SU-DHL-6 (cell line): ENCODE results near the gene ZC3HAV1L.

ENCODE experiments used
- H2AFZ ChIP-seq: fragments of 200-600 bp; sonication (generic); 2 replicates; pipeline ENCODE4 v1.6.1; 2014; ENCODE audit warnings: low read depth, mild to moderate bottlenecking, moderate library complexity, mixed read lengths, antibody characterized with exemption, low read length; ENCODE audit not compliant: severe bottlenecking
- H3F3A ChIP-seq: fragments of 200-600 bp; shearing (Covaris generic); 2 replicates; pipeline ENCODE4 v1.6.0; 2016; ENCODE audit warnings: antibody characterized with exemption, mild to moderate bottlenecking; ENCODE audit not compliant: insufficient read depth
- H3K27ac ChIP-seq: fragments of 200-600 bp; sonication (generic); 2 replicates; pipeline ENCODE4 v1.5.1; 2016; ENCODE audit warnings: low read depth, mild to moderate bottlenecking, low read length, moderate library complexity, mixed read lengths
- H3K27me3 ChIP-seq: fragments of 200-600 bp; sonication (generic), shearing (Covaris generic); 2 replicates; pipeline ENCODE4 v1.6.0; 2014; ENCODE audit warnings: mild to moderate bottlenecking, low read length
- H3K36me3 ChIP-seq: fragments of 200-600 bp; sonication (generic); 2 replicates; pipeline ENCODE4 v1.6.1; 2014; ENCODE audit warnings: mild to moderate bottlenecking, low read length, mixed read lengths
- H3K4me2 ChIP-seq: fragments of 300-600, 200-600 bp; shearing (Covaris generic), sonication (generic); 2 replicates; pipeline ENCODE4 v1.6.0; 2014; ENCODE audit warnings: low read length, low read depth, mild to moderate bottlenecking; ENCODE audit not compliant: poor library complexity, severe bottlenecking
- H3K4me3 ChIP-seq: fragments of 200-600 bp; sonication (generic); 2 replicates; pipeline ENCODE4 v1.5.1; 2014; ENCODE audit warnings: antibody characterized with exemption, low read length, mild to moderate bottlenecking, mixed read lengths; ENCODE audit not compliant: insufficient read depth, poor library complexity, severe bottlenecking
- H3K79me2 ChIP-seq: fragments of 200-600 bp; sonication (generic); 2 replicates; pipeline ENCODE4 v1.6.1; 2014; ENCODE audit warnings: mild to moderate bottlenecking, low read length, moderate library complexity; ENCODE audit not compliant: insufficient read depth
- H3K9ac ChIP-seq: fragments of 200-600 bp; sonication (generic); 2 replicates; pipeline ENCODE4 v1.7.0; 2014; ENCODE audit warnings: mild to moderate bottlenecking, low read length
- H3K9me2 ChIP-seq: fragments of 200-600 bp; sonication (generic); replicated peaks from 2 replicates; pipeline ENCODE4 v1.6.1; 2014; ENCODE audit warnings: low read length; ENCODE audit not compliant: insufficient read depth
- H3K9me3 ChIP-seq: fragments of 200-600 bp; sonication (generic); 2 replicates; pipeline ENCODE4 v1.6.1; 2014; ENCODE audit warnings: low read length, mixed read lengths; ENCODE audit not compliant: insufficient read depth
- H4K20me1 ChIP-seq: fragments of 200-600 bp; sonication (generic); 2 replicates; pipeline ENCODE4 v1.6.1; 2014; ENCODE audit warnings: low read depth, mild to moderate bottlenecking, antibody characterized with exemption, low read length, moderate library complexity, mixed read lengths
- EZH2phosphoT487 ChIP-seq: fragments of 200-600 bp; sonication (generic), shearing (Covaris generic); conservative IDR thresholded peaks from 2 replicates; pipeline ENCODE4 v1.6.1; 2018; ENCODE audit warnings: mild to moderate bottlenecking, antibody characterized with exemption, low read length, moderate library complexity, mixed read lengths
- TF ChIP-seq, protein P1 (sequence below): fragments of 200-600 bp; sonication (generic); IDR thresholded peaks from one replicate; pipeline ENCODE4 v1.5.1; 2017; ENCODE audit warnings: antibody characterized with exemption, mild to moderate bottlenecking, low read length, moderate library complexity; ENCODE audit not compliant: insufficient read depth, poor library complexity, severe bottlenecking

ZC3HAV1L gene, protein sequence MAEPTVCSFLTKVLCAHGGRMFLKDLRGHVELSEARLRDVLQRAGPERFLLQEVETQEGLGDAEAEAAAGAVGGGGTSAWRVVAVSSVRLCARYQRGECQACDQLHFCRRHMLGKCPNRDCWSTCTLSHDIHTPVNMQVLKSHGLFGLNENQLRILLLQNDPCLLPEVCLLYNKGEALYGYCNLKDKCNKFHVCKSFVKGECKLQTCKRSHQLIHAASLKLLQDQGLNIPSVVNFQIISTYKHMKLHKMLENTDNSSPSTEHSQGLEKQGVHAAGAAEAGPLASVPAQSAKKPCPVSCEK

DNA sequence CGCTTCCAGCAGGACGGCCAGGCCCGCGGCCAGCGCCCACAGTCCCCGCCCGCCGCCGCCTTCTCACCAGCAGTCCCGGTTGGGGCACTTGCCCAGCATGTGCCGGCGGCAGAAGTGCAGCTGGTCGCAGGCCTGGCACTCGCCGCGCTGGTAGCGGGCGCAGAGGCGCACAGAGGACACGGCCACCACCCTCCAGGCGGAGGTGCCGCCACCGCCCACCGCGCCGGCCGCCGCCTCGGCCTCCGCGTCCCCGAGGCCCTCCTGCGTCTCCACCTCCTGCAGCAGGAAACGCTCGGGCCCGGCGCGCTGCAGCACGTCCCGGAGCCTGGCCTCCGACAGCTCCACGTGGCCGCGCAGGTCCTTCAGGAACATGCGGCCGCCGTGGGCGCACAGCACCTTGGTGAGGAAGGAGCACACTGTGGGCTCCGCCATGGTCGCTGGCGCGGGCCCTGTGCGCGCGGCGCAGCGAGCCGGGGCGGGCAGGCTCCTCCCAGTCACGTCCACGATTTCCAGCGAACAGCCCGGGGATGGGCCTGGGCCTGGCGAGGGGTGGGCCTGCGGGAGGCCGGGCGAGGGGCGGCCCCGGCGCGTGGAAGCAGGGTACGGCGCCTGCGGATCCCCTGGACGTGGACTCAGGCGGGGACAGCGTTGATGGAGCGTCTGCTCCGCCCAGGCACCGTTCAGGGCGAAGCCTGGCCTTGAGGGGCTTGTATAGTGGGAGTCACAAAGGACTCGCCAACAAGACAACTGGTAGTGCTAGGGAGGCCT lies at the start of gene ZC3HAV1L:
Gene ZC3HAV1L (minus strand): TSS at position 457 of the 768 bp plus-strand sequence. CDS start 25 bp downstream, at position 432.
- H3K4me3 ChIP-seq: no peak within 1 kb of the TSS
- no peaks in the 10 kb centered on the region for H3K36me3 ChIP-seq
- H3K79me2 ChIP-seq: no peaks in the 10 kb centered on the region
- no peak within 1 kb of the TSS for H3K9ac ChIP-seq
- H3K27ac ChIP-seq: no peak within 1 kb of the TSS
- TF ChIP-seq EZH2phosphoT487: no peak
- TF ChIP-seq, protein P1, sequence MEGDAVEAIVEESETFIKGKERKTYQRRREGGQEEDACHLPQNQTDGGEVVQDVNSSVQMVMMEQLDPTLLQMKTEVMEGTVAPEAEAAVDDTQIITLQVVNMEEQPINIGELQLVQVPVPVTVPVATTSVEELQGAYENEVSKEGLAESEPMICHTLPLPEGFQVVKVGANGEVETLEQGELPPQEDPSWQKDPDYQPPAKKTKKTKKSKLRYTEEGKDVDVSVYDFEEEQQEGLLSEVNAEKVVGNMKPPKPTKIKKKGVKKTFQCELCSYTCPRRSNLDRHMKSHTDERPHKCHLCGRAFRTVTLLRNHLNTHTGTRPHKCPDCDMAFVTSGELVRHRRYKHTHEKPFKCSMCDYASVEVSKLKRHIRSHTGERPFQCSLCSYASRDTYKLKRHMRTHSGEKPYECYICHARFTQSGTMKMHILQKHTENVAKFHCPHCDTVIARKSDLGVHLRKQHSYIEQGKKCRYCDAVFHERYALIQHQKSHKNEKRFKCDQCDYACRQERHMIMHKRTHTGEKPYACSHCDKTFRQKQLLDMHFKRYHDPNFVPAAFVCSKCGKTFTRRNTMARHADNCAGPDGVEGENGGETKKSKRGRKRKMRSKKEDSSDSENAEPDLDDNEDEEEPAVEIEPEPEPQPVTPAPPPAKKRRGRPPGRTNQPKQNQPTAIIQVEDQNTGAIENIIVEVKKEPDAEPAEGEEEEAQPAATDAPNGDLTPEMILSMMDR: no peak
- no peak within 1 kb of the TSS for H3K4me2 ChIP-seq
- H4K20me1 ChIP-seq: no peaks in the 10 kb centered on the region
- no peaks in the 10 kb centered on the region for H3F3A ChIP-seq
- no peaks in the 10 kb centered on the region for H3K27me3 ChIP-seq
- H3K9me3 ChIP-seq: no peaks in the 10 kb centered on the region
- H3K9me2 ChIP-seq: no peaks in the 10 kb centered on the region
- H2AFZ ChIP-seq: no peak within 1 kb of the TSS

DNA sequence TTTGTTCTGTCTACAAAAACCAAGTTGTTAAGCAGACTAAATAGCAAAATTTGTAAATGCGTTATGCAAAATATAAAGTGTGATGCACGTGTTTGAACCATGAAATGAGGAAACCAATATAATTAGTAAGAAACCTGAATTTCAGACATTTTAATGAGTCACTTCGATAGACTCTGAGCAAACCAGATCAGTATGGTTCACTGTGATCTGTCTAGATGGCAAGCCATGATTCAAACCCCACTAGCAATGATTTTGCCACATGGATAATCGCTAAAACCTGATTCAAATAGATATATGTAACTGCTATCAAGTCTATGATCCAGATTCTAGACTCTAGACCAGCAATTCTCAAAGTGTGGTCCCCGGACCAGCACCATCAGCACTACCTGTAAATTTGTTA lies 48.9 kb upstream of the ZC3HAV1L start:
- Histone ChIP-seq H2AFZ (no peak overlapping the region), H4K20me1 (no peaks in the 10 kb centered on the region), H3K9me2 (no peaks in the 10 kb centered on the region), H3K27me3 (no peaks in the 10 kb centered on the region), H3F3A (no peaks in the 10 kb centered on the region), H3K36me3 (peaks cover 29% of the 10 kb centered on the region), H3K9ac (no peak overlapping the region), H3K4me3 (no peak overlapping the region), H3K4me2 (no peak overlapping the region), H3K9me3 (no peaks in the 10 kb centered on the region), H3K79me2 (no peaks in the 10 kb centered on the region), H3K27ac (no peak overlapping the region)
- TF ChIP-seq EZH2phosphoT487: no peak
- TF ChIP-seq, protein P1: no peak

DNA sequence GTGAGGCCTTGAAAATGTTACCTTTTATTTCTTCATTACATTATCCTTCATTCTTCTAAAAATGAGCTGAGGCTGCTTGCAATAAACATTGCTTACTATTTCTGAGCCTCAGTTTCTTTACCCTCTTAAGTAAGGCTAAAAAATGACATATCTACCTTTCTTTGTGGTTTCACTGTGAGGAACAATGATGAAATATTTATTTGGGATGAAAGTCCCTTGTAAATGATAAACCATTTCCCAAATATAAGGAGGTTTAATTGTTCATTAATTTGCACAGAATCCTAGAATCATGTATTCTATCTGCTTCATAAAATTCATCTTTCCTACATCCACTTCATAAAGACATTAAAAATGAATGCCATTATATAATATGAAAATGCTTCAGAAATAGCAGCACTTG lies 45.7 kb upstream of the ZC3HAV1L start:
- no peaks in the 10 kb centered on the region for H4K20me1 ChIP-seq
- H2AFZ ChIP-seq: no peak overlapping the region
- H3K36me3 ChIP-seq: peaks cover 13% of the 10 kb centered on the region

More for the DNA sequence above, 45.7 kb upstream of the ZC3HAV1L start:
- TF ChIP-seq, protein P1: no peak
- TF ChIP-seq EZH2phosphoT487: no peak
- no peak overlapping the region for H3K9ac ChIP-seq
- H3K4me3 ChIP-seq: no peak overlapping the region
- H3K79me2 ChIP-seq: no peaks in the 10 kb centered on the region
- no peaks in the 10 kb centered on the region for H3K9me3 ChIP-seq
- H3K4me2 ChIP-seq: no peak overlapping the region
- H3K9me2 ChIP-seq: no peaks in the 10 kb centered on the region
- H3F3A ChIP-seq: no peaks in the 10 kb centered on the region
- H3K27me3 ChIP-seq: no peaks in the 10 kb centered on the region
- H3K27ac ChIP-seq: no peak overlapping the region
